GM12891 (cell line): ENCODE measurements around the gene PRKN.

Source experiments
- DNase-seq: peaks from one replicate; pipeline ENCODE4 v3.0.0; 2011; ENCODE audit warnings: low spot score; ENCODE audit not compliant: insufficient read length
- FAIRE-seq: peaks from 2 replicates; lab custom pipeline; 2011; peaks lifted over from hg19 to GRCh38; lab: Jason Lieb, UNC
- PAX5 ChIP-seq: IDR thresholded peaks from 2 replicates; pipeline ENCODE4 v1.6.1; 2011; ENCODE audit warnings: low read length, moderate library complexity, mild to moderate bottlenecking; ENCODE audit not compliant: insufficient read depth, severe bottlenecking
- POLR2A ChIP-seq: IDR thresholded peaks from 2 replicates; pipeline ENCODE4 v1.6.1; 2011; ENCODE audit warnings: low read depth, low read length, control low read depth
- POLR2AphosphoS5 ChIP-seq: IDR thresholded peaks from 2 replicates; pipeline ENCODE4 v1.6.1; 2011; ENCODE audit warnings: low read depth, low read length, control low read depth
- POU2F2 ChIP-seq: IDR thresholded peaks from 2 replicates; pipeline ENCODE4 v1.6.1; 2011; ENCODE audit warnings: low read depth, mild to moderate bottlenecking, control low read depth, low read length, moderate library complexity
- SPI1 ChIP-seq: IDR thresholded peaks from 2 replicates; pipeline ENCODE4 v1.6.1; 2011; ENCODE audit warnings: low read depth, low read length, control low read depth
- TAF1 ChIP-seq: IDR thresholded peaks from 2 replicates; pipeline ENCODE4 v1.6.1; 2011; ENCODE audit warnings: low read depth, low read length, control low read depth

The PRKN gene

DNA sequence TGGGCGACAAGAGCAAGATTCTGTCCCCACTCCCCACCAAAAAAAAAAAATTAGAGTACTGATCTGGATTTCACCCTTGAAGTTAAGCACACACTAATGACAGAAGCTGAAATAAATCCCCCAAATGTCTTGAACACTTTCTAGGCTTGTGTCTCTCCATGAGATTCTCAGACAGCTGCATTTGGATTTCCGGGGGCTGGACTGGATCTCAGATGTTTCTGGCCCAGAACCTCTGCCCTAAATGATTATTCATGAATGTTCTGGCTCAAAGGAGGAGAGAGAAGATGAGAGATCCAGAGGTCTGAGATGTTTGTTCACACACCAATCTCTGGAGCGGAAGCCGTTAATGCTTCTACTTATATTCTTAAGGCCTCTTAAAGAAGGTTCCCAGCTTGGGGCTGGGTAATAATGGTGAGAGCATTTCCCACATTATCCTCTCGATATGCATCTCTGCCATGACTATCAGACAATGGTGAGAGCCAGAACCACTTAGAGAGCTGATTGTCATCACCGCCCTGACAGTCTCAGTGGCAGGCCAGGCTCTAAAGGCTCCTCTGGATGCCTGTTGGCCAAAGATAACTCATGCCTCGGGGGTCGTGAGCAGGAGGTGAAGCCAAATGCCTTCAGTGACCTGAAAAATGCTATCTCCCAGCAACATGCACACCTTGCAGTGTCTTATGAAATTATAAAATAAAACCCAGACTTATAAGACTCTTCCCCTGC lies 1325.8 kb downstream of the PRKN start:
- TF ChIP-seq PAX5 (no peak), POLR2A (no peak), POU2F2 (no peak), POLR2AphosphoS5 (no peak), SPI1 (no peak)
- DNase-seq (no peak), FAIRE-seq (no peak)

DNA sequence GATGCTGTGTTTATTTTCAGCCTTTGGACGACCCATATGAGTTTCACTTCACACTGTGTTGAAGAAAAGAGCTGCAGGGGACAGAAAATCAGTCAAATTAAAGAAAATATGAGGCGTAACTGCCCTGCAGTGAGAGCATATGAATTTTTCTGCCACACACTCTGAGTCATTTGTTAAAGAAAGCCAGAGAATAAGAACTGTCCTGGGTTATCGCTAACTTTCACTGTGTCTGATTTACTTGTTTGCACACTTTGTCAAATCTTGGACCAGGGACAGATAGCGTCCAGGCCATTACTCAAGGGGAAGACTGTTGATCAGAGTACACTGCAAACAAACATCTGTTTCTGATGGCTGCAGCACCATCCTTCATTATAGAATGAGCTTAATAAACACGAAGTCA lies 1326.9 kb downstream of the PRKN start:
- TF ChIP-seq TAF1, result no peak
- TF ChIP-seq POLR2AphosphoS5, result no peak
- TF ChIP-seq POU2F2, result no peak
- TF ChIP-seq SPI1, result no peak
- no peak for TF ChIP-seq POLR2A
- TF ChIP-seq PAX5, result no peak
- DNase-seq (no peak), FAIRE-seq (no peak)

DNA sequence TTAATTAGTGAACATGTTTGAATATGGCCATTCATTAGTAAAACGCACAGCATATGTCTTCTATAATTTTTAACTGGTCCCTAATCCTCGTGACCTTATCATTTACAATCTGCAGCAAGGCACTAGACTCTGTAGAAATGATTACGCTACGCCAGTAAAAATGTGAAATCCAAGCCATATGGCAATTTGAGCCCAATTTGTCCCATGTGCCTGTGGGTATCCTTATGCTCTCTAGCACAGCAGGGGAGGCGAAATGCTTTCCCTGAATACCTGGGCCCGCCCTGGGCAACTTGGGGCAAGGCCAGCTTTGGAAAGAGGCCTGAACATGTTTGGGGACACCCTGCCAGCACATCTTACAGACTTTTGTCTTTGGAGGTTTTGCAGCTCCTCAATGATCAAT lies 1331.0 kb downstream of the PRKN start:
- DNase-seq (no peak), FAIRE-seq (no peak)
- TF ChIP-seq PAX5 (no peak), POLR2AphosphoS5 (no peak), TAF1 (no peak), POU2F2 (no peak)

DNA sequence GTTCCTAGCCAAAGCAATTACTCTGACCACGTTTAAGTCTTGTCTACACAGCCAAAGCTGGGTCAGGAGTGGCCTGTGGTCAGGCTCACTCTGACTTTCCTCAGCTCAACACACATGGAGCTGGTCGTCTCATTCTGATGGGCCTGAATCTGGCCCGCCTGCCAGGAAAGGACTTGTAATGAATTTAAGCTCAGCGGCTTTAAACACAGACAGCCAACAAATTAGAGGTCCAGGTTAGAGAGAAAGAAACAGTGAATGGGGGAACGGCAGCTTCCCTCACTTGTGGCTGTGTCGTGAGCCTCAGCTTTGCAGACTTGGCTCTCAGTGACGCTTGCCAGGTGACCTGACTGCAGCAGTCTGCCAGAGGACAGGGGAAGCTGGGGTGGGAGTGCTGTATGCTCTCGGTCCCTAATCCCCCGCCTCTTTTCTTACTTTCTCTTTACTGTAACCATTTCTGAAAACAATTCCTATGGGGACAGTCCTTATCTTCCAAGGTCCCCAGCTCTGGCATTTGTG lies 1331.8 kb downstream of the PRKN start:
- FAIRE-seq (no peak), DNase-seq (no peak)
- TF ChIP-seq SPI1 (no peak), POLR2A (no peak), POLR2AphosphoS5 (no peak), PAX5 (no peak), POU2F2 (no peak), TAF1 (no peak)

DNA sequence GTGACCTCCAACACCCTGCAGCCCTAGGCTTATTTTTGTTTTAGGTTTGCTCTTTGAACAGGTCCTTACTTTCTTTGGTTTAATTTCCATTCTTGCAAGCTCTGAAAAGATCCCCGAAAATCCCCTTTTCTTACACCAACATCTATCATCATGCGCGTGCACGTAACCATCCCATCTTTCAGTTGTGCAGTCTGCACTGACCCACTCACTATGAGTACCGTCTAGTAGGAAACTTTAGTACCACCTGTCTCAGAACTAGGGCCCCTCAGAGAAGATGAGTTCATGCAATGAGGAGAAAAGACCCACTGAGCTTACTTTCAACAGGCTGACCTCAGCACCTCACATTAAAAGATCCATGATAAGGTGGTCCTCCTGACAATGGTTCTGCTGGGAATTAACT lies 1333.1 kb downstream of the PRKN start:
- FAIRE-seq (no peak), DNase-seq (no peak)
- TF ChIP-seq TAF1 (no peak), POLR2AphosphoS5 (no peak), SPI1 (no peak), PAX5 (no peak), POLR2A (no peak), POU2F2 (no peak)

DNA sequence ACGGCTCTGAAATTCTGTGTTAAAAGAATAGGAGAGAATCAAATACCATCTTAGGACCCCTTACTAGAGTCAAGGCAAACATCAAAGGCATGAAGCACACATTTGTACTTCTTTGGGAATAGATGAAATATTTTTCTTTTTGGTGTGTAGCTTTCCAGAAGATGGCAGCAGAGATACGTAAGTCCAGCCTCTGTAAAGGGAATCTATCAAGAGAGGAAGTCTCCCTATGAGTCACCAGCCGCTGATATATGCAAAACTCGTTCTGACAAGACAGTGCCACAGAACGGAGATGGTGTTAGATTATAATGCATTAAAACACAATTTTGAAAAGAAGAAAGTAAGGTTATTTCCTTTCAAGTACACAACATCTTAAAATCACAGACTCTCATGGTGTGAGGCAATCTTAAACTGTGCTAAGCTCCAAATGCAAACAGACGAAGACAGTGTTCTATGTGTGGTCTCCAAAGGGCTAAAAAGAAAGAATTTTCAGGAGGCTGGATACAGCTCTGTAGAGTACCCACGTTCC lies 1333.7 kb downstream of the PRKN start:
- peak; percentile 87 for TF ChIP-seq SPI1
- no peak for TF ChIP-seq TAF1
- TF ChIP-seq POU2F2, result peak; percentile 95
- TF ChIP-seq PAX5, result no peak
- DNase-seq (peak; percentile 59), FAIRE-seq (peak; percentile 92)

DNA sequence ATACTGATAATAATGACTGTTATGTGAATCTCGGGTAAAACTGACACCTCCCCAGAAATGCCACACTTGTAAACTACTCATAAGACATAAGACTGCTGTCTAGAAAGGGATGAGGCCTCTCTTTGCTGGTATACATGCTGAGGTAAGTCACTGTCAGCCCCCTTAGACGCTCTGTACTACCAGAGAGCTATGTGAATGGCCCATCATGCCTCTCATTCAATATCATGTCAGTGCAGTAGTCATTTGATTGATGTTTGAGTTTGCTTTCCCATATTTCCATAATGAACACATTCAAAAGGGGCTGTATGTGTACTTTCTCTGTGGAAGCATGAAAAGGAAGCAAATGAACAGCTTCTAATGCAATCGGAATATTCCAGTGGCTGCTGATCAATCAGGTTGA lies 1334.3 kb downstream of the PRKN start:
- no peak for DNase-seq
- FAIRE-seq, result no peak
- TF ChIP-seq PAX5 (no peak), SPI1 (no peak), POU2F2 (no peak), POLR2A (no peak), TAF1 (no peak), POLR2AphosphoS5 (no peak)

DNA sequence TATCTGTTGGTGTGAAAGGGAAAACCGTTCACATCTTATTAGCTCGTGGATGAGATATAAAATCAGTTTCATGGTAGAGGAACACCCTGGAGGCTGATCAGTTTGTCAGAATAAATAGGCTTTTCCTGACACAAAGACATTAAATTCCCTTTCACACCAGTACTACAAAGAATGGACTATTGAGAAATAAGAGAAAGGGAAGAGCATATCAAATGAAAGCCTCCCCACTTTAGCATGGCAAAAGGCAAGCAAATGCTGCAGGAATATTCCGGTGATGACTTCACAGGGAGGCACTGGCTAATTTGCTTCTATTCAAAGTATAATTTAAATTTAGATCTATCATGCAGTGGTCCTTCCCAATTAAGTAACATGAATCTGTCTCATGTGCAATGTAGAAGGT lies 1337.8 kb downstream of the PRKN start:
- DNase-seq, result no peak
- no peak for FAIRE-seq
- no peak for TF ChIP-seq PAX5
- TF ChIP-seq TAF1, result no peak
- TF ChIP-seq POLR2AphosphoS5, result no peak
- TF ChIP-seq POLR2A, result no peak

DNA sequence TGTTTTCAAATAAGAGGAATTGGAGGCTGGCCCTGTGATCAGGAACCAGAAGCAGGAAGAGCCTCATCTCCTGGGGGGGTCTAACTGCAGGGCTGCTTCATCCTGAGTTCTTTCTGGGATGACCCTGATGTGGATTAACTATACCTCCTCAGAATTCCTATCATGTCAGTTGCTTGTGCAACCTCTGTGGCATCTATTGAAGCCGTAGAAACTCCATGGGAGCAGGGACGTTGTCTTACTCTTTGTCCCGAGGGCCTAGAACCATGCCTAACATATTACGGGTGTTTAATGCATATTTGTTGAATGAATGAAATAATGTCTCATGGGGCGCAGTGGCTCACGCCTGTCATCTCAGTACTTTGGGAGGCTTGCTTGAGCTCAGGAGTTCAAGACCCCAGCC lies 1343.6 kb downstream of the PRKN start:
- TF ChIP-seq POU2F2, result no peak
- TF ChIP-seq POLR2AphosphoS5, result no peak
- no peak for TF ChIP-seq POLR2A
- TF ChIP-seq TAF1, result no peak
- no peak for TF ChIP-seq PAX5
- no peak for TF ChIP-seq SPI1
- FAIRE-seq, result no peak

DNA sequence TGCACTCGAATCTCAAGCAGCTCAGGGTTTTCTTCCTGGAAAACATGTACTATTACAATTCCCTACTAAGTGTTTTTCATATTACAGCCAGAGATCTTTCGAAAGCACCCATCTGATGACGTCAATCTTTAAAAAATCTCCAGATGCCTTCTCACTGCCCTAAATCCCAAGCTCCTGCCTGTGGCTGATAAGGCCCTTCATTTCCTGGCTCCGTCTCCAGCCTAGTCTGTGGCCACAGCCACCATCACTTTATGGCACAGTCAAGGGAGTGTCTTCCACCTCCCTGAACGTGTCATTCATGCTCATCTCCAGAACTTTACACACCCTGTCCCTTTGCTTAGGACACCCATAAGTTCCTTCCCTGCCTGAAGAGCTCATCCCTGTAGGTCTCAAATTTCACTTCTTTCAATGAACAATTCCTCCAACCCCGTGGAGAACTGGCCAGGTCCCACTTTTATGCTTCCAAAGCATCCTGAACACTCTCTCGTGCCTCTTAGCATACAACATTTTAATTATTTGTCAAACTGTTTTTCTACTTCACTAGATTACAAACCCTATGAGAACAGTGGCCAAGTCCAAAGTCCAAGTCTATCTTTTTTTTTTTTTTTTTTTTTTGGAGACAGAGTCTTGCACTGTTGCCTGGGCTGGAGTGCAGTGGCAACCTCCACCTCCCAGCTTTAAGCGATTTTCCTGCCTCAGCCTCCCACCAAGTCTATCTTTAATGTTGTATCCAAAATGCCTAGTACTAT lies 1347.6 kb downstream of the PRKN start:
- DNase-seq (no peak), FAIRE-seq (no peak)
- TF ChIP-seq PAX5, result no peak
- no peak for TF ChIP-seq TAF1

More for the DNA sequence above, 1343.6 kb downstream of the PRKN start:
- no peak for DNase-seq
